Measurements from ENCODE around the gene MAPK10. TPM values are rescaled to one million over a fixed set of nuclear protein-coding genes. Genes with fewer than 3 reads are reported as not detected.

Gene MAPK10
- total and polyA plus RNA-seq, 2 of the 8 experiments (the other 6 are each of a cell fraction or from before 2014, with no cell fraction given), result 2.5 to 3.1 TPM

- DNase-seq (ENCODE audit: low read depth in 1 of 2, low spot score in 2 of 2) (no peak), FAIRE-seq (no peak)
- Histone ChIP-seq H3K14ac (ENCODE audit: insufficient read length) (no peak overlapping the region), H3K9me3 (ENCODE audit: insufficient read depth in 2 of 2, low read depth in 1 of 2, low read length in 1 of 2) (no peaks in the 10 kb centered on the region), H3K23me2 (ENCODE audit: low read depth, low read length) (no peaks in the 10 kb centered on the region), H3K36me3 (ENCODE audit: control insufficient read depth in 2 of 4, insufficient read depth in 4 of 4, low read length in 3 of 4) (no peaks in the 10 kb centered on the region), H3K9ac (replicated peaks in 1 of 4; ENCODE audit: extremely low read depth in 1 of 4, low read depth in 3 of 4, low read length in 3 of 4) (no peak overlapping the region), H4K8ac (ENCODE audit: extremely low read depth, insufficient read depth, low read length) (no peak overlapping the region), H3K79me1 (ENCODE audit: low read depth, low read length) (no peaks in the 10 kb centered on the region), H2BK5ac (ENCODE audit: low read depth, low read length) (no peak overlapping the region), H2BK20ac (ENCODE audit: low read length) (no peak overlapping the region), H3K18ac (ENCODE audit: extremely low read depth, low read length) (no peak overlapping the region), H3K4me2 (ENCODE audit: insufficient read depth in 1 of 2, low read depth in 2 of 2, low read length in 2 of 2) (no peak overlapping the region), H2BK15ac (ENCODE audit: low read length) (no peak overlapping the region), H2AFZ (ENCODE audit: low read length) (no peak overlapping the region), H3K79me2 (ENCODE audit: control insufficient read depth in 1 of 2, insufficient read depth in 2 of 2, low read length in 2 of 2) (no peaks in the 10 kb centered on the region), H3K27ac (ENCODE audit: low read depth, low read length) (no peak overlapping the region), H3K4ac (replicated peaks; ENCODE audit: insufficient read length, low read depth, low read length) (no peak overlapping the region), H3K56ac (replicated peaks; ENCODE audit: insufficient read length, low read depth, low read length) (no peak overlapping the region), H4K20me1 (replicated peaks in 1 of 2; ENCODE audit: control insufficient read depth in 1 of 2, insufficient read depth in 2 of 2, low read length in 2 of 2) (no peaks in the 10 kb centered on the region), H3K23ac (ENCODE audit: insufficient read length) (no peak overlapping the region), H2AK5ac (ENCODE audit: low read depth, low read length) (no peak overlapping the region), H2BK12ac (ENCODE audit: low read depth, low read length) (no peak overlapping the region), H2BK120ac (replicated peaks; ENCODE audit: low read depth, low read length) (no peak overlapping the region), H3K4me1 (replicated peaks in 1 of 4; ENCODE audit: control insufficient read depth in 3 of 4, insufficient read depth in 4 of 4, low read length in 3 of 4) (no peaks in the 10 kb centered on the region), H3K27me3 (replicated peaks in 1 of 4; ENCODE audit: control insufficient read depth in 3 of 4, extremely low read depth in 1 of 4, insufficient read depth in 3 of 4, low read length in 3 of 4) (no peaks in the 10 kb centered on the region), H3K4me3 (ENCODE audit: extremely low read depth in 1 of 4, insufficient read depth in 2 of 4, low read depth in 3 of 4, low read length in 4 of 4) (no peak overlapping the region), H4K91ac (replicated peaks; ENCODE audit: insufficient read length, low read length) (no peak overlapping the region), H4K5ac (ENCODE audit: insufficient read length, low read depth, low read length) (no peak overlapping the region)
- WGBS, 2 experiments (ENCODE audit: extremely low coverage in 1 of 2, insufficient coverage in 1 of 2, insufficient read length in 1 of 2, insufficient replicate concordance in 2 of 2, low coverage in 1 of 2, low lambda C conversion rate in 2 of 2, missing lambda C conversion rate in 1 of 2), result 86% methylated on average over 6 of the region's 6 CpGs; no CpG with 5 or more reads in 1 of the 2 experiments
- ChIA-PET CTCF (ENCODE audit: partially characterized antibody) (interaction anchor here (0.6 to 1.8 kb wide), 2 partner anchors 9 to 10 kb away, joined by 3 to 6 read pairs; no protein-coding TSS in a partner anchor), POLR2A (ENCODE audit: partially characterized antibody) (no interaction called here)
- TF ChIP-seq NRF1 (IDR thresholded peaks at IDR 0.05; ENCODE audit: low read depth, low read length) (no peak), CTCF (IDR thresholded peaks at IDR 0.05; ENCODE audit: control extremely low read depth in 1 of 3, insufficient read depth in 1 of 3, low read depth in 1 of 3, low read length in 3 of 3) (no peak), MAFK (IDR thresholded peaks at IDR 0.05; ENCODE audit: low read depth, low read length) (no peak), CEBPB (IDR thresholded peaks at IDR 0.05; ENCODE audit: low read depth, low read length) (no peak), PHF8 (conservative IDR thresholded peaks at IDR 0.05; ENCODE audit: low read depth, low read length) (no peak), BRCA1 (IDR thresholded peaks at IDR 0.05; ENCODE audit: low read depth, low read length) (no peak), SIX5 (IDR thresholded peaks at IDR 0.05; ENCODE audit: low read depth, low read length) (no peak), BACH1 (IDR thresholded peaks at IDR 0.05; ENCODE audit: low read length) (no peak)
Observed at GRCh38 chr4:86054286-86055032, 305.4 kb downstream of the MAPK10 start.
